Right hindlimb (tissue), 1 donor: ENCODE results near the gene PCDHA11.
"Not testable (repeated sequence)": the region's sequence is repeated elsewhere in the genome, so short reads cannot be mapped to it uniquely, and the experiment has no call there.

ENCODE experiments used
- DNase-seq: peaks from one replicate; pipeline ENCODE4 v3.0.0-alpha.2; 2018

Gene PCDHA11

DNA sequence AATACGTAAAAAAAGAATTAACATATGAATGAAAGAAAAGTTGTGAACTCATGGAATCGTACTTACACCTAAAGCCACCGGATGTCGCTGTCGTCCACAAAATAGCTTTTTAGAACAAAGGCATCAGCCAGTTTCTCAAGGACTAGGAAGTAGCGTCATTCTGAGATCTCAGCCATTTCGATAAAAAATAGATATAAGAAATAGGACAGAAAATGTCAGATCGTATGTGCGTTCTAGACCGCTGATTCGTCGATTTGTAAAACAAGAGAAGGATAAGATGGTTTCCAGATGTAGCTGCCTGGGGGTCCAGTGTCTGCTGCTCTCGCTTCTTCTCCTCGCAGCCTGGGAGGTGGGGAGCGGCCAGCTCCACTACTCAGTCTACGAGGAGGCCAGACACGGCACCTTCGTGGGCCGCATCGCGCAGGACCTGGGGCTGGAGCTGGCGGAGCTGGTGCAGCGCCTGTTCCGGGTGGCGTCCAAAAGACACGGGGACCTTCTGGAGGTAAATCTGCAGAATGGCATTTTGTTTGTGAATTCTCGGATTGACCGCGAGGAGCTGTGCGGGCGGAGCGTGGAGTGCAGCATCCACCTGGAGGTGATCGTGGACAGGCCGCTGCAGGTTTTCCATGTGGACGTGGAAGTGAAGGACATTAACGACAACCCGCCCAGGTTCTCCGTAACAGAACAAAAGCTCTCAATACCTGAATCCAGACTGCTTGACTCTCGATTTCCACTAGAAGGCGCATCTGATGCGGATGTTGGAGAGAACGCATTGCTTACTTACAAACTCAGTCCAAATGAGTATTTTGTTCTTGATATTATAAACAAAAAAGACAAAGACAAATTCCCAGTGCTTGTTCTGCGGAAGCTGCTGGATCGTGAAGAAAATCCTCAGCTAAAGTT is 12.7 kb upstream of the PCDHA11 start, which contains the start of gene PCDHA10:
Gene PCDHA10 (plus strand): TSS at position 126 of the 903 bp plus-strand sequence. CDS start 152 bp downstream, at position 278.
- DNase-seq = no peak

DNA sequence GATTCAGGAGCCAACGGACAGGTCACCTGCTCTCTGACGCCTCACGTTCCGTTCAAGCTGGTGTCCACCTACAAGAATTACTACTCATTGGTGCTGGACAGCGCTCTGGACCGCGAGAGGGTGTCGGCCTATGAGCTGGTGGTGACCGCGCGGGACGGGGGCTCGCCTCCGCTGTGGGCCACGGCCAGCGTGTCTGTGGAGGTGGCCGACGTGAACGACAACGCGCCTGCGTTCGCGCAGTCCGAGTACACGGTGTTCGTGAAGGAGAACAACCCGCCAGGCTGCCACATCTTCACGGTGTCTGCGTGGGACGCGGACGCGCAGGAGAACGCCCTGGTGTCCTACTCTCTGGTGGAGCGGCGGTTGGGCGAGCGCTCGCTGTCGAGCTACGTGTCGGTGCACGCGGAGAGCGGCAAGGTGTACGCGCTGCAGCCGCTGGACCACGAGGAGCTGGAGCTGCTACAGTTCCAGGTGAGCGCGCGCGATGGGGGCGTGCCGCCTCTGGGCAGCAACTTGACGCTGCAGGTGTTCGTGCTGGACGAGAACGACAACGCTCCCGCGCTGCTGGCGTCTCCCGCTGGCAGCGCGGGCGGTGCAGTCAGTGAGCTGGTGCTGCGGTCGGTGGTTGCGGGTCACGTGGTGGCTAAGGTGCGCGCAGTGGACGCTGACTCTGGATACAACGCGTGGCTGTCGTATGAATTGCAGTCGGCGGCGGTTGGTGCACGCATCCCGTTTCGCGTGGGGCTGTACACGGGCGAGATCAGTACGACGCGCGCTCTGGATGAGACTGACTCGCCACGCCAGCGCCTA is 11.4 kb upstream of the PCDHA11 start:
- DNase-seq = no peak

GRCh38 chr5:140857987-140858240 is 10.8 kb upstream of the PCDHA11 start:
- DNase-seq = no peak

- no peak for DNase-seq
Measured at GRCh38 chr5:140862441-140863295, 6.1 kb upstream of the PCDHA11 start.

GRCh38 chr5:140869555-140869886 is 764 bp downstream of the PCDHA11 start:
- DNase-seq = no peak

- no peak for DNase-seq
Measured at GRCh38 chr5:140870221-140871201, 1.8 kb downstream of the PCDHA11 start.

DNA sequence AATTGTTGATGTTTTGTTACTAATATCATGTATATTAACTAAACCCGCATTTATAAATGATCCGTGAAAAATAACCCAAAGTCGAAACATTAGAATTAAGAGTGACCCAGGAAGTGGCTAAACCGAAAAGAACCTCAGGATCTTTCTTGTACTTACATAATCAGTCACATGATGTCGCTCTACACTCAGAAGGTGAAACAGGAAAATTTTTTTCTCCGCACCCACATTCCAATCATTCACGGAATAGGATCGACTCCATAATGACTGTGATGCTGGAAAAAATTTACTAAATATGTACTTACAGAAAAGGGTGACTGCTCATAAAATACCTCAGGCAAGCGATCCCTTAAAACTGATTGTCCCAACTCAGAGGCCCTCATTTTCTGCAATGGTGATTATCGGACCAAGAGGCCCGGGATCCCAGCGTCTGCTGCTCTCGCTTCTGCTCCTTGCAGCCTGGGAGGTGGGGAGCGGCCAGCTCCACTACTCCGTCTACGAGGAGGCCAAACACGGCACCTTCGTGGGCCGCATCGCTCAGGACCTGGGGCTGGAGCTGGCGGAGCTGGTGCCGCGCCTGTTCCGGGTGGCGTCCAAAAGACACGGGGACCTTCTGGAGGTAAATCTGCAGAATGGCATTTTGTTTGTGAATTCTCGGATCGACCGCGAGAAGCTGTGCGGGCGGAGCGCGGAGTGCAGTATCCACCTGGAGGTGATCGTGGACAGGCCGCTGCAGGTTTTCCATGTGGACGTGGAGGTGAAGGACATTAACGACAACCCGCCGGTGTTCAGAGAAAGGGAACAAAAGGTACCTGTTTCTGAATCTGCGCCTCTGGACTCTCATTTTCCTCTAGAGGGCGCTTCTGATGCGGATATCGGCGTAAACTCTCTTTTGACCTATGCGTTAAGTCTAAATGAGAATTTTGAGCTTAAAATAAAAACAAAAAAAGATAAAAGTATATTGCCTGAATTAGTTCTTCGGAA is 6.6 kb downstream of the PCDHA11 start, which contains the start of gene PCDHA12:
Gene PCDHA12 (plus strand): TSS at position 224 of the 981 bp plus-strand sequence. CDS start 165 bp downstream, at position 389.
- DNase-seq = no peak

GRCh38 chr5:140876541-140877261 is 7.9 kb downstream of the PCDHA11 start:
- DNase-seq = not testable (repeated sequence)

DNA sequence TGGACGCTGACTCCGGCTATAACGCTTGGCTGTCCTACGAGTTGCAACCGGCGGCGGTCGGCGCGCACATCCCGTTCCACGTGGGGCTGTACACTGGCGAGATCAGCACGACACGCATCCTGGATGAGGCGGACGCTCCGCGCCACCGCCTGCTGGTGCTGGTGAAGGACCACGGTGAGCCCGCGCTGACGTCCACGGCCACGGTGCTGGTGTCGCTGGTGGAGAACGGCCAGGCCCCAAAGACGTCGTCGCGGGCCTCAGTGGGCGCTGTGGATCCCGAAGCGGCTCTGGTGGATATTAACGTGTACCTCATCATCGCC is 8.5 kb downstream of the PCDHA11 start:
- no peak for DNase-seq

DNA sequence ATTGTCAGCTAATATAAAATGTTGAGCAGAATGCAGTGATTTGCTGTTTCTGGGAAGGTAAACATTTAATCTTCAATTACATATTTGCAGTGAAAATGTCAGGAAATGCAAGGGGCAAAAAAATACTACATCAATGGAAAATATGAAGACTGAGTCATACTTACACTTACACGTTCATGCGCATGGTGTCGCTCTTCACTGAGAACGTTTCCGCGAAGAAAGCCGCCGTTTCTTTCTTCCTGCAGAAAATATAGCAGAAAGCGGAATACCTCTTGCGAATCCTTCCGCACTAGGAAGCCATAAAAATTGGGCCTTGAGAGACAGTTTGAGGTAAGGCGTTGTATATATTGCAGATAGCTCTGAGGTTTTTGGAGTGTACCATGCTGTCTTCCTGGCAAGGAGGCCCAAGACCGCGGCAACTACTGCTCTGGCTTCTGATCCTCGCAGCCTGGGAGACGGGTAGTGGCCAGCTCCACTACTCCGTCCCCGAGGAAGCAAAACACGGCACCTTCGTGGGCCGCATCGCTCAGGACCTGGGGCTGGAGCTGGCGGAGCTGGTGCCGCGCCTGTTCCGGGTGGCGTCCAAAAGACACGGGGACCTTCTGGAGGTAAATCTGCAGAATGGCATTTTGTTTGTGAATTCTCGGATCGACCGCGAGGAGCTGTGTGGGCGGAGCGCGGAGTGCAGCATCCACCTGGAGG is 13.3 kb downstream of the PCDHA11 start, which contains the start of gene PCDHA13:
Gene PCDHA13 (plus strand): TSS at position 236 of the 702 bp plus-strand sequence. CDS start 145 bp downstream, at position 381.
- DNase-seq = no peak

DNA sequence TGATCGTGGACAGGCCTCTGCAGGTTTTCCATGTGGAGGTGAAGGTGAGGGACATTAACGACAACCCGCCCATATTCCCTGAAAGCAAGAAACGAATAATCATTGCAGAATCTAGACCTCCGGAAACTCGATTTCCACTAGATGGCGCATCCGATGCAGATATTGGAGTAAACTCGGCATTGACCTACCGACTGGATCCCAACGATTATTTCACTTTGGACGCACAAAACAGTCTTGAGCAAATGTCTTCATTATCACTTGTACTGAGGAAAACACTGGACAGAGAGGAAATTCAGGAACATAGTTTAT is 13.8 kb downstream of the PCDHA11 start:
- no peak for DNase-seq

GRCh38 chr5:140883373-140883772 is 14.6 kb downstream of the PCDHA11 start:
- DNase-seq = no peak

DNA sequence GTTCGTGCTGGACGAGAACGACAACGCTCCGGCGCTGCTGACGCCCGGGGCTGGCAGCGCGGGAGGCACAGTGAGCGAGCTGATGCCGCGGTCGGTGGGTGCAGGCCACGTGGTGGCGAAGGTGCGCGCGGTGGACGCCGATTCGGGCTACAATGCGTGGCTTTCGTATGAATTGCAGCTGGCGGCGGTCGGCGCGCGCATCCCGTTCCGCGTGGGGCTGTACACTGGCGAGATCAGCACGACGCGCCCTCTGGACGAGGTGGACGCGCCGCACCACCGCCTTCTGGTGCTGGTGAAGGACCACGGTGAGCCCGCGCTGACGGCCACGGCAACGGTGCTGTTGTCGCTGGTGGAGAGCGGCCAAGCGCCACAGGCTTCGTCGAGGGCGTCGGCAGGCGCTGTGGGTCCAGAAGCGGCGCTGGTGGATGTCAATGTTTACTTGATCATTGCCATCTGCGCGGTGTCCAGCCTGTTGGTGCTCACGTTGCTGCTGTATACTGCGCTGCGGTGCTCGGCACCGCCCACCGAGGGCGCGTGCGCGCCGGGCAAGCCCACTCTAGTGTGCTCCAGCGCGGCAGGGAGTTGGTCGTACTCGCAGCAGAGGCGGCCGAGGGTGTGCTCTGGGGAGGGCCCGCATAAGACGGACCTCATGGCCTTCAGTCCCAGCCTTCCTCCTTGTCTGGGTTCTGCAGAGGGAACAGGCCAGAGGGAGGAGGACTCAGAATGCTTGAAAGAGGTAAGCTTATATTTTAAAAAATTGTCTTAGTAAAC is 15.4 kb downstream of the PCDHA11 start:
- no peak for DNase-seq

- DNase-seq = no peak
Measured at GRCh38 chr5:140916325-140916724, 47.6 kb downstream of the PCDHA11 start.
